ENCODE measurements around the gene RNF224. TPM values are rescaled to one million over a fixed set of nuclear protein-coding genes. Genes with fewer than 3 reads are reported as not detected.

Gene RNF224
- total and polyA plus RNA-seq, 2 of the 13 experiments (the other 11 are each of a cell fraction or from before 2014, with no cell fraction given): 0.09 TPM; not detected in 1

DNA sequence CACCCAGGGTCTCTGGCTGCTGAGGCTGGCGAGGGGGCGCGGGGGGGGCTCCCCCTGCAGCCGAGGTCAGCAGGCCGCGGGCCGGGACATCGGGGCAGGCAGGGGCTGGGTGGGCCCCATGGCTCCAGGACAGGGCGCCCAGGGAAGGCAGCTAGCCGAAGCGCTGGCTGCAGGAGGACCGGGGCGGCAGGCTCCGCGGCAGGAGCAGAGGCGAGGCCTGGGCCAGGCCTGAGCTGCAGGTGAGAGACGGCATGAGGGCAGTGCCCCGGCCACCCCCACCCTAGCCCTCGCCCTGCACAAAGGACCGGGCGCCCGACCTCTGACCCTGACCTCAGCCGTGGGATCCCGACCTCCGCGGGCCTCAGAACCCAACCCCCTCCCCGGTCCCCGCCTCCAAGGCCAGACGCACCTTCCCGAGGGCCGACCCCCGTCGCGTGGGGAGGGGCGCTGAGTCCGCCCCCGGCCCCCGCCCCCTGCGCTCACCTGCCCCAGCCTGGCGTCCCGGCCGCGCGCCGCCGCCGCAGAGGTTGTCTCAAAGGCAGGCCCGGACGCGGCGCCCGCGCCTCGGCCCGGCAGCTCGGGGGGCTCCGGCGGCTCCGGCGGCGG is 5.7 kb upstream of the RNF224 start (continued):
- TF ChIP-seq CREB1 (IDR thresholded peaks at IDR 0.05) (no peak), CREB1 (CRISPR knock-in tag; IDR thresholded peaks at IDR 0.05) (no peak), TCF12 (IDR thresholded peaks at IDR 0.05) (no peak), TCF12 (CRISPR knock-in tag; IDR thresholded peaks at IDR 0.05) (0 out of 2 replicates have a peak, but pooled peaks have one; percentile 50), ZBTB42 (CRISPR knock-in tag; IDR thresholded peaks at IDR 0.05) (no peak), KLF13 (CRISPR knock-in tag; IDR thresholded peaks at IDR 0.05) (no peak), SCMH1 (CRISPR knock-in tag; IDR thresholded peaks at IDR 0.05; ENCODE audit: borderline replicate concordance) (no peak), ZNF7 (CRISPR knock-in tag; IDR thresholded peaks at IDR 0.05) (no peak), MEF2D (CRISPR knock-in tag; IDR thresholded peaks at IDR 0.05) (no peak), NCOA1 (CRISPR knock-in tag; IDR thresholded peaks at IDR 0.05) (no peak), HNRNPLL (IDR thresholded peaks at IDR 0.05; ENCODE audit: low read depth, low read length, poor library complexity, severe bottlenecking) (peak; percentile 20), ZNF430 (CRISPR knock-in tag; IDR thresholded peaks at IDR 0.05) (peak; percentile 30; the same call in 1 of the 2 replicates), ZSCAN21 (CRISPR knock-in tag; IDR thresholded peaks at IDR 0.05; ENCODE audit: borderline replicate concordance) (no peak), ZNF589 (CRISPR knock-in tag; conservative IDR thresholded peaks at IDR 0.05) (no peak)
- TF ChIP-seq, protein P1, sequence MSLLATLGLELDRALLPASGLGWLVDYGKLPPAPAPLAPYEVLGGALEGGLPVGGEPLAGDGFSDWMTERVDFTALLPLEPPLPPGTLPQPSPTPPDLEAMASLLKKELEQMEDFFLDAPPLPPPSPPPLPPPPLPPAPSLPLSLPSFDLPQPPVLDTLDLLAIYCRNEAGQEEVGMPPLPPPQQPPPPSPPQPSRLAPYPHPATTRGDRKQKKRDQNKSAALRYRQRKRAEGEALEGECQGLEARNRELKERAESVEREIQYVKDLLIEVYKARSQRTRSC (CRISPR knock-in tag; IDR thresholded peaks at IDR 0.05; ENCODE audit: low read depth): no peak
- TF ChIP-seq, protein P2, sequence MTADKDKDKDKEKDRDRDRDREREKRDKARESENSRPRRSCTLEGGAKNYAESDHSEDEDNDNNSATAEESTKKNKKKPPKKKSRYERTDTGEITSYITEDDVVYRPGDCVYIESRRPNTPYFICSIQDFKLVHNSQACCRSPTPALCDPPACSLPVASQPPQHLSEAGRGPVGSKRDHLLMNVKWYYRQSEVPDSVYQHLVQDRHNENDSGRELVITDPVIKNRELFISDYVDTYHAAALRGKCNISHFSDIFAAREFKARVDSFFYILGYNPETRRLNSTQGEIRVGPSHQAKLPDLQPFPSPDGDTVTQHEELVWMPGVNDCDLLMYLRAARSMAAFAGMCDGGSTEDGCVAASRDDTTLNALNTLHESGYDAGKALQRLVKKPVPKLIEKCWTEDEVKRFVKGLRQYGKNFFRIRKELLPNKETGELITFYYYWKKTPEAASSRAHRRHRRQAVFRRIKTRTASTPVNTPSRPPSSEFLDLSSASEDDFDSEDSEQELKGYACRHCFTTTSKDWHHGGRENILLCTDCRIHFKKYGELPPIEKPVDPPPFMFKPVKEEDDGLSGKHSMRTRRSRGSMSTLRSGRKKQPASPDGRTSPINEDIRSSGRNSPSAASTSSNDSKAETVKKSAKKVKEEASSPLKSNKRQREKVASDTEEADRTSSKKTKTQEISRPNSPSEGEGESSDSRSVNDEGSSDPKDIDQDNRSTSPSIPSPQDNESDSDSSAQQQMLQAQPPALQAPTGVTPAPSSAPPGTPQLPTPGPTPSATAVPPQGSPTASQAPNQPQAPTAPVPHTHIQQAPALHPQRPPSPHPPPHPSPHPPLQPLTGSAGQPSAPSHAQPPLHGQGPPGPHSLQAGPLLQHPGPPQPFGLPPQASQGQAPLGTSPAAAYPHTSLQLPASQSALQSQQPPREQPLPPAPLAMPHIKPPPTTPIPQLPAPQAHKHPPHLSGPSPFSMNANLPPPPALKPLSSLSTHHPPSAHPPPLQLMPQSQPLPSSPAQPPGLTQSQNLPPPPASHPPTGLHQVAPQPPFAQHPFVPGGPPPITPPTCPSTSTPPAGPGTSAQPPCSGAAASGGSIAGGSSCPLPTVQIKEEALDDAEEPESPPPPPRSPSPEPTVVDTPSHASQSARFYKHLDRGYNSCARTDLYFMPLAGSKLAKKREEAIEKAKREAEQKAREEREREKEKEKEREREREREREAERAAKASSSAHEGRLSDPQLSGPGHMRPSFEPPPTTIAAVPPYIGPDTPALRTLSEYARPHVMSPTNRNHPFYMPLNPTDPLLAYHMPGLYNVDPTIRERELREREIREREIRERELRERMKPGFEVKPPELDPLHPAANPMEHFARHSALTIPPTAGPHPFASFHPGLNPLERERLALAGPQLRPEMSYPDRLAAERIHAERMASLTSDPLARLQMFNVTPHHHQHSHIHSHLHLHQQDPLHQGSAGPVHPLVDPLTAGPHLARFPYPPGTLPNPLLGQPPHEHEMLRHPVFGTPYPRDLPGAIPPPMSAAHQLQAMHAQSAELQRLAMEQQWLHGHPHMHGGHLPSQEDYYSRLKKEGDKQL (CRISPR knock-in tag; IDR thresholded peaks at IDR 0.05; ENCODE audit: low read depth): no peak
- TF ChIP-seq, protein P3, sequence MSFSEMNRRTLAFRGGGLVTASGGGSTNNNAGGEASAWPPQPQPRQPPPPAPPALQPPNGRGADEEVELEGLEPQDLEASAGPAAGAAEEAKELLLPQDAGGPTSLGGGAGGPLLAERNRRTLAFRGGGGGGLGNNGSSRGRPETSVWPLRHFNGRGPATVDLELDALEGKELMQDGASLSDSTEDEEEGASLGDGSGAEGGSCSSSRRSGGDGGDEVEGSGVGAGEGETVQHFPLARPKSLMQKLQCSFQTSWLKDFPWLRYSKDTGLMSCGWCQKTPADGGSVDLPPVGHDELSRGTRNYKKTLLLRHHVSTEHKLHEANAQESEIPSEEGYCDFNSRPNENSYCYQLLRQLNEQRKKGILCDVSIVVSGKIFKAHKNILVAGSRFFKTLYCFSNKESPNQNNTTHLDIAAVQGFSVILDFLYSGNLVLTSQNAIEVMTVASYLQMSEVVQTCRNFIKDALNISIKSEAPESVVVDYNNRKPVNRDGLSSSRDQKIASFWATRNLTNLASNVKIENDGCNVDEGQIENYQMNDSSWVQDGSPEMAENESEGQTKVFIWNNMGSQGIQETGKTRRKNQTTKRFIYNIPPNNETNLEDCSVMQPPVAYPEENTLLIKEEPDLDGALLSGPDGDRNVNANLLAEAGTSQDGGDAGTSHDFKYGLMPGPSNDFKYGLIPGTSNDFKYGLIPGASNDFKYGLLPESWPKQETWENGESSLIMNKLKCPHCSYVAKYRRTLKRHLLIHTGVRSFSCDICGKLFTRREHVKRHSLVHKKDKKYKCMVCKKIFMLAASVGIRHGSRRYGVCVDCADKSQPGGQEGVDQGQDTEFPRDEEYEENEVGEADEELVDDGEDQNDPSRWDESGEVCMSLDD (CRISPR knock-in tag; IDR thresholded peaks at IDR 0.05; ENCODE audit: borderline replicate concordance): 0 out of 2 replicates have a peak, but pooled peaks have one; percentile 41
- TF ChIP-seq, protein P4, sequence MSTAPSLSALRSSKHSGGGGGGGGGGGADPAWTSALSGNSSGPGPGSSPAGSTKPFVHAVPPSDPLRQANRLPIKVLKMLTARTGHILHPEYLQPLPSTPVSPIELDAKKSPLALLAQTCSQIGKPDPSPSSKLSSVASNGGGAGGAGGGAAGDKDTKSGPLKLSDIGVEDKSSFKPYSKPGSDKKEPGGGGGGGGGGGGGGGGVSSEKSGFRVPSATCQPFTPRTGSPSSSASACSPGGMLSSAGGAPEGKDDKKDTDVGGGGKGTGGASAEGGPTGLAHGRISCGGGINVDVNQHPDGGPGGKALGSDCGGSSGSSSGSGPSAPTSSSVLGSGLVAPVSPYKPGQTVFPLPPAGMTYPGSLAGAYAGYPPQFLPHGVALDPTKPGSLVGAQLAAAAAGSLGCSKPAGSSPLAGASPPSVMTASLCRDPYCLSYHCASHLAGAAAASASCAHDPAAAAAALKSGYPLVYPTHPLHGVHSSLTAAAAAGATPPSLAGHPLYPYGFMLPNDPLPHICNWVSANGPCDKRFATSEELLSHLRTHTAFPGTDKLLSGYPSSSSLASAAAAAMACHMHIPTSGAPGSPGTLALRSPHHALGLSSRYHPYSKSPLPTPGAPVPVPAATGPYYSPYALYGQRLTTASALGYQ (CRISPR knock-in tag; IDR thresholded peaks at IDR 0.05): no peak
